OCI-LY3 (cell line): Measurements from ENCODE around the gene EIF4E3.

Source experiments
- H2AFZ ChIP-seq: fragments of 200-600, 300-600 bp; shearing (Covaris generic); 2 replicates; pipeline ENCODE4 v1.6.0; 2014; ENCODE audit warnings: antibody characterized with exemption, low read depth, low read length
- H3K27ac ChIP-seq: fragments of 200-600, 300-600 bp; sonication (generic); 2 replicates; pipeline ENCODE4 v1.5.1; 2014; ENCODE audit warnings: mild to moderate bottlenecking, low read length, moderate library complexity, mixed read lengths
- H3K27me3 ChIP-seq: fragments of 200-600, 300-600 bp; sonication (generic); 2 replicates; pipeline ENCODE4 v1.6.1; 2014; ENCODE audit warnings: low read depth, low read length, mixed read lengths
- H3K36me3 ChIP-seq: fragments of 200-600, 300-600 bp; sonication (generic); replicated peaks from 2 replicates; pipeline ENCODE3; 2014; ENCODE audit warnings: low read depth, low read length, mixed read lengths
- H3K4me1 ChIP-seq: fragments of 300-600, 200-600 bp; sonication (generic); 2 replicates; pipeline ENCODE4 v1.6.1; 2014; ENCODE audit warnings: low read length, mixed read lengths
- H3K4me2 ChIP-seq: fragments of 200-600, 300-600 bp; sonication (generic); 2 replicates; pipeline ENCODE4 v1.6.1; 2014; ENCODE audit warnings: low read length, mixed read lengths
- H3K4me3 ChIP-seq: fragments of 300-600, 200-600 bp; sonication (generic); 2 replicates; pipeline ENCODE4 v1.5.1; 2014; ENCODE audit warnings: antibody characterized with exemption, mild to moderate bottlenecking, low read length, moderate library complexity
- H3K79me2 ChIP-seq: fragments of 300-600, 200-600 bp; shearing (Covaris generic); 2 replicates; pipeline ENCODE4 v1.6.1; 2014; ENCODE audit warnings: mild to moderate bottlenecking, low read length, mixed read lengths
- H3K9ac ChIP-seq: fragments of 300-600, 200-600 bp; shearing (Covaris generic); 2 replicates; pipeline ENCODE4 v1.6.0; 2014; ENCODE audit warnings: mild to moderate bottlenecking, low read length, moderate library complexity
- H3K9me3 ChIP-seq: fragments of 200-600, 300-600 bp; shearing (Covaris generic); 2 replicates; pipeline ENCODE4 v1.6.1; 2014; ENCODE audit warnings: low read length, mixed read lengths; ENCODE audit not compliant: insufficient read depth
- H4K20me1 ChIP-seq: fragments of 200-600, 300-600 bp; sonication (generic); 2 replicates; pipeline ENCODE4 v1.6.1; 2016; ENCODE audit warnings: low read length, mixed read lengths; ENCODE audit not compliant: insufficient read depth
- CTCF ChIP-seq: fragments of 200-600, 300-600 bp; sonication (generic); IDR thresholded peaks from 2 replicates; pipeline ENCODE4 v1.5.1; 2014; ENCODE audit warnings: antibody characterized with exemption, low read length, low read depth
- EZH2phosphoT487 ChIP-seq: fragments of 200-600 bp; shearing (Covaris generic); IDR thresholded peaks from 2 replicates; pipeline ENCODE4 v1.6.1; 2018; ENCODE audit warnings: antibody characterized with exemption, mixed run types, low read depth

Gene EIF4E3

GRCh38 chr3:71701251-71701762 is 23.9 kb downstream of the EIF4E3 start:
- Histone ChIP-seq H4K20me1 (no peaks in the 10 kb centered on the region), H3K9me3 (no peaks in the 10 kb centered on the region), H3K4me1 (peaks cover 9% of the 10 kb centered on the region; the same call in 1 of the 2 replicates), H2AFZ (no peak overlapping the region), H3K4me2 (no peak overlapping the region), H3K9ac (no peak overlapping the region), H3K27me3 (peaks cover 39% of the 10 kb centered on the region), H3K4me3 (no peak overlapping the region), H3K27ac (no peak overlapping the region), H3K79me2 (no peaks in the 10 kb centered on the region), H3K36me3 (no peaks in the 10 kb centered on the region)
- no peak for TF ChIP-seq CTCF
- TF ChIP-seq EZH2phosphoT487: no peak

- Histone ChIP-seq H4K20me1 (no peaks in the 10 kb centered on the region), H3K79me2 (no peaks in the 10 kb centered on the region), H3K27ac (no peak overlapping the region), H2AFZ (no peak overlapping the region), H3K4me3 (no peak overlapping the region), H3K27me3 (peaks cover 51% of the 10 kb centered on the region), H3K4me1 (no peaks in the 10 kb centered on the region), H3K4me2 (no peak overlapping the region), H3K36me3 (no peaks in the 10 kb centered on the region), H3K9ac (no peak overlapping the region), H3K9me3 (no peaks in the 10 kb centered on the region)
- no peak for TF ChIP-seq CTCF
- no peak for TF ChIP-seq EZH2phosphoT487
Observed at GRCh38 chr3:71695000-71695482, 30.2 kb downstream of the EIF4E3 start.

- Histone ChIP-seq H3K4me1 (no peaks in the 10 kb centered on the region), H3K27me3 (peaks cover 55% of the 10 kb centered on the region), H2AFZ (no peak overlapping the region), H4K20me1 (no peaks in the 10 kb centered on the region), H3K79me2 (no peaks in the 10 kb centered on the region), H3K36me3 (no peaks in the 10 kb centered on the region), H3K9ac (no peak overlapping the region), H3K27ac (no peak overlapping the region), H3K4me3 (no peak overlapping the region), H3K9me3 (no peaks in the 10 kb centered on the region), H3K4me2 (no peak overlapping the region)
- TF ChIP-seq CTCF: no peak
- TF ChIP-seq EZH2phosphoT487: no peak
Observed at GRCh38 chr3:71694358-71694999, 30.7 kb downstream of the EIF4E3 start.

- Histone ChIP-seq H3K36me3 (no peaks in the 10 kb centered on the region), H3K4me2 (no peak overlapping the region), H3K9ac (no peak overlapping the region), H3K4me1 (no peaks in the 10 kb centered on the region), H3K4me3 (no peak overlapping the region), H3K27ac (no peak overlapping the region), H3K79me2 (no peaks in the 10 kb centered on the region), H2AFZ (no peak overlapping the region), H3K27me3 (peaks cover 60% of the 10 kb centered on the region), H3K9me3 (no peaks in the 10 kb centered on the region), H4K20me1 (no peaks in the 10 kb centered on the region)
- TF ChIP-seq CTCF: no peak
- TF ChIP-seq EZH2phosphoT487: no peak
Observed at GRCh38 chr3:71693641-71694040, 31.6 kb downstream of the EIF4E3 start.
